ENCODE measurements around the gene HTN1.
"Not testable (repeated sequence)": the region's sequence is repeated elsewhere in the genome, so short reads cannot be mapped to it uniquely, and the experiment has no call there.

Gene HTN1

DNA sequence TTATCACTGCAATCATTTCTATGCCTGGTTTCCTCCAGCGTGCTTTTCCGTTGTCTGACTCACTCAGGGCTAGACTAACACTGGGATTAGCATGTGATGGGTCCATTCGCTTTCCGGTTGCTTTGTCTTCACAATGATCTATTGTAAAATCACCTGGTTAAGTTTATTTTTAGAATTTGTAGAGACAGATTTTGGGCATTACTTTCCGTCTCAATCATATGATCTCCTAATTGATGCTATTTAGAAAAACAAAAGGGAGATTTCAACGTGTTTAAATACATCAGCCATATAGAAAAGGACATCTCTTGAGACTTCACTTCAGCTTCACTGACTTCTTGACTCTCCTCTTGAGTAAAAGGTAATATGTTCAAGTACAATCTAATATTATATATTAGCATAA is at the start of gene HTN1:
TSS of gene HTN1 (plus strand) at position 301 of the 400 bp plus-strand sequence. CDS start 2,639 bp downstream, outside the sequence.
- DNase-seq (ENCODE audit: low read depth in 2 of 2): not testable (repeated sequence)

DNA sequence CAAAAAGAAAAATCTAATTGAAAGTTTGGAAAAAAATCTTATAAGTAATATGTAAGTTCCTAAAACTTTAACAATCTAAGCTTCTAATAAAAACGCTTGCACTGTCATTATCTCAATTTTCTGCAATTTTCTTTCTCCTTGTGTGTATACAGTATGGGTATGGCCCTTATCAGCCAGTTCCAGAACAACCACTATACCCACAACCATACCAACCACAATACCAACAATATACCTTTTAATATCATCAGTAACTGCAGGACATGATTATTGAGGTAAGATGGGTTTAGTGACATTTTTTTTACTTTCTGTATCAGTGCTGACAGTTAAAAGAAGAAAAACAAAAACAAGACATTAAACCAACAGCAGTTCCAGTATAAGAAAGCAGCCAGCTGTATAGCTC is 49.5 kb upstream of the HTN1 start:
- DNase-seq (ENCODE audit: low read depth in 2 of 2): no peak

DNA sequence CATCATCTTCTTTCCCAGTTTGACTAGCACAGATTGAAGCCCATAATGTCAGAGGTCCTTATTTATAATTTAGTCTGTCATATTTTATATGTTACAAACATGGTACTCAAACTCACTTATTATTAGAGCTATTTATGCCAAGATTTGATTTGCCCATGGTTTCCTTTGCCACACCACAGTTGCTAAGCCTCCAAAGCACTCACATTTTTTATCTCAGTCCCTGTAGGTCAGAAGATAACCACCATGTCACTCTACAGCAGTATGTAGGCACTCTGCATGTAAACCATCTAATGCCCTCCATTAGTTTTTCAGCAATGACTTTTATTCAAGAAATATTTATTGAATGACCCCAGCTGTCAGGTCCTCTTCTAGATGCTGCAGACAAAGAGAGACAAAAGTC is 47.7 kb upstream of the HTN1 start:
- no peak for DNase-seq (ENCODE audit: low read depth in 2 of 2)

DNA sequence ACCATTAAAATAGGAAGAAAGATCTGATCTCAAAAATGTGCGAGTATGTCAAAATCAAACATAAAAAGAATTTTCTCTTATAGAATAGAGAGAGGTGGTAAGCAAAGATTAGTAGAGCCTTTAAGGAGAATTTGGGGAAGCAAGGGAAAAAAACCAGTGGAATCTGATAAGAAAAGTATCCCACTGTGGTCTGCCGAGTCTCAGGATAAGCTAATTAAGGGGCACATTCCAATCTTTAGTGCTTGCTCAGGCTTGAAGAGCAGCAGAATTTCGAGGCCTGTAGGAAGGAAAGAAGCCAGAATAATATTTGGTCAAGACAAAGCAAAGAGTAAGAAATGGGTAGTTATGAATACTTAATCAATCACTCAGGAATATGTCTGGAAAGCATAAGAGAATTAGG is 41.5 kb upstream of the HTN1 start:
- DNase-seq (ENCODE audit: low read depth in 2 of 2): no peak

DNA sequence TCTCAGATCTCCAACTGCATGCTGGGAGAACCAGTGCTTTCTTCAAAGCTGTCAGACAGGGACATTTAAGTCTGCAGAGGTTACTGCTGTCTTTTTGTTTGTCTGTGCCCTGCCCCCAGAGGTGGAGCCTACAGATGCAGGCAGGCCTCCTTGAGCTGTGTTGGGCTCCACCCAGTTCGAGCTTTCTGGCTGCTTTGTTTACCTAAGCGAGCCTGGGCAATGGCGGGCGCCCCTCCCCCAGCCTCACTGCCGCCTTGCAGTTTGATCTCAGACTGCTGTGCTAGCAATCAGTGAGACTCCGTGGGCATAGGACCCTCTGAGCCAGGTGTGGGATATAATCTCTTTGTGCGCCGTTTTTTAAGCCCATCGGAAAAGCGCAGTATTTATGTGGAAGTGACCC is 31.2 kb upstream of the HTN1 start:
- DNase-seq (ENCODE audit: low read depth in 2 of 2): not testable (repeated sequence)

DNA sequence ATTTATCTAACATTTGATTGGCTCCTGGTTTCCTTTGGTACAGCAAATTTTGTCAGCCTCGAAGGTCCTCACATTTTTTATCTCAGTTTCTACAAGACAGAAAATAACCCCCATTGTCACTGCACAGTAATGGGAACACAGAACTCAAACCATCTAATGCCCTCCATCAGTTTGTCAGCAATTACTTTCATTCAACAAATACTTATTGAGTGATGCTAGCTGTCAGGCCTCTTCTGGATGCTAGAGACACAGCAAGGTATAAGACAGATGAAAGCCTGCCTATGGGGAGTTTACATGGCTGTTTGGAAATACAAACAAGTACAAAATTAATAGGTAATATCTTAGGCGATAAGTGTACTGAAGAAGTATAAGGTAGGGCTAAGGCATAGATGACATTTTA is 27.0 kb upstream of the HTN1 start:
- no peak for DNase-seq (ENCODE audit: low read depth in 2 of 2)

DNA sequence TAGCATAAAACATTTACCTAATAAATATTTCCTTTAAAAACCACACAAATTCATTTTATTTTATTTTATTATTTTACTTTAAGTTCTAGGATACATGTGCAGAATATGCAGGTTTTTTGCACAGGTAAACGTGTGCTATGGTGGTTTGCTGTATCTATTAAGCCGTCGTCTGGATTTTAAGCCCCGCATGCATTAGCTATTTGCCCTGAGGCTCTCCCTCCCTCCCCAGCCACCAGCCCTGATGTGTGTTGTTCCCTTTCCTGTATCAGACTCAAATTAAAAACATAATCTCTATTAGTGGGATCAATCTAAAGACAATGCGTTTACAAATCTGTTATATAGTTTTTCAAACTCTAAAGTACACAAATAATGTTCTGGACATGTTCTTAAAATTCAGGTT is 23.2 kb upstream of the HTN1 start:
- DNase-seq (ENCODE audit: low read depth in 2 of 2): no peak

DNA sequence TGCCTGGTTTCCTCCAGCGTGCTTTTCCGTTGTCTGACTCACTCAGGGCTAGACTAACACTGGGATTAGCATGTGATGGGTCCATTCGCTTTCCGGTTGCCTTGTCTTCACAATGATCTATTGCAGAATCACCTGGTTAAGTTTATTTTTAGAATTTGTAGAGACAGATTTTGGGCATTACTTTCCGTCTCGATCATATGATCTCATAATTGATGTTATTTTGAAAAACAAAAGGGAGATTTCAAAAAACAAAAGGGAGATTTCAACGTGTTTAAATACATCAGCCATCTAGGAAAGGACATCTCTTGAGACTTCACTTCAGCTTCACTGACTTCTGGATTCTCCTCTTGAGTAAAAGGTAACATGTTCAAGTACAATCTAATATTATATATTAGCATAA is 22.1 kb upstream of the HTN1 start, which contains the start of gene HTN3:
TSS of gene HTN3 (plus strand) at position 301 of the 400 bp plus-strand sequence. CDS start 2,282 bp downstream, outside the sequence.
- not testable (repeated sequence) for DNase-seq (ENCODE audit: low read depth in 2 of 2)

DNA sequence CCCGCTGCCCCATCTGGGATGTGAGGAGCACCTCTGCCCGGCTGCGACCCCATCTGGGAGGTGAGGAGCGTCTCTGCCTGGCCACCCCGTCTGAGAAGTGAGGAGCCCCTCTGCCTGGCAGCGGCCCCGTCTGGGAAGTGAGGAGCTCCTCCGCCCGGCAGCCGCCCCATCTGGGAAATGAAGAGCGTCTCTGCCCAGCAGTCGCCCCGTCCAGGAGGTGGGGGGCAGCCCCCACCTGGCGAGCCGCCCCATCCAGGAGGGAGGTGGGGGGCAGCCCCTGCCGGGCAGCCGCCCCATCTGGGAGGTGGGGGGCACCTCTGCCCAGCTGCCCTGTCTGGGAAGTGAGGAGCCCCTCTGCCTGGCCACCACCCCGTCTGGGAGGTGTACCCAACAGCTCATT is 12.7 kb upstream of the HTN1 start:
- not testable (repeated sequence) for DNase-seq (ENCODE audit: low read depth in 2 of 2)

DNA sequence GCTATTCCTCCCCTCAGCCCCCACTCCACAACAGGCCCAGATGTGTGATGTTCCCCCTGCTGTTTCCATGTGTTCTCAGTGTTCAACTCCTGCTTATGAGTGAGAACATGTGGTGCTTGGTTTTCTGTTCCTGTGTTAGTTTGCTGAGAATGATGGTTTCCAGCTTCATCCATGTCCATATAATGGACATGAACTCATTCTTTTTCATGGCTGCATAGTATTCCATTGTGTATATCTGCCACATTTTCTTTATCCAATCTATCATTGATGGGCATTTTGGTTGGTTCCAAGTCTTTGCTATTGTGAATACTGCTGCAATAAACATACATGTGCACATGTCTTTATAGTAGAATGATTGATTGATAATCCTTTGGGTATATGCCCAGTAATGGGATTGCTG is 10.3 kb upstream of the HTN1 start:
- DNase-seq (ENCODE audit: low read depth in 2 of 2): not testable (repeated sequence)

DNA sequence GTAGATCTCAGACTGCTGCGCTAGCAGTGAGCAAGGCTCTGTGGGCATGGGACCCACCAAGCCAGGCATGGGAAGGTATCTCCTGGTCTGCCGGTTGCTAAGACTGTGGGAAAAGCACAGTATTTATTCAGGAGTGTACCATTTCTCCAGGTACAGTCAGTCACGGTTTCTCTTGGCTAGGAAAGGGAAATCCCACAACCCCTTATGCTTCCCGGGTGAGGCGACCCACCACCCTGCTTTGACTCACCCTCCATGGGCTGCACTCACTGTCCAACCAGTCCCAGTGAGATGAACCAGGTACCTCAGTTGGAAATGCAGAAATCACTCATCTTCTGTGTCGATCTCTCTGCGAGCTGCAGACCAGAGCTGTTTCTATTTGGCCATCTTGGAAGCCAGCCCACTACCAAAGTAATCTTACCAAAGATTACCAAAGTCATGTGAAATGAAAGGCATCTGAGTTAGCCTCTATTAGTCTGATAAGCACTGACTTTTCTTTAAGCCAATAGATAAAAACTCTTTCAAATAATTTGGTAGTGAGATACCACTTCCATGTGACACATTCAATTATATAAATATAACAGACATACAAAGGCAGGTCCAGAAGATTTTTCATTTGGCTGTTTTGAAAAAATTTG is 8.5 kb upstream of the HTN1 start:
- DNase-seq (ENCODE audit: low read depth in 2 of 2): no peak

DNA sequence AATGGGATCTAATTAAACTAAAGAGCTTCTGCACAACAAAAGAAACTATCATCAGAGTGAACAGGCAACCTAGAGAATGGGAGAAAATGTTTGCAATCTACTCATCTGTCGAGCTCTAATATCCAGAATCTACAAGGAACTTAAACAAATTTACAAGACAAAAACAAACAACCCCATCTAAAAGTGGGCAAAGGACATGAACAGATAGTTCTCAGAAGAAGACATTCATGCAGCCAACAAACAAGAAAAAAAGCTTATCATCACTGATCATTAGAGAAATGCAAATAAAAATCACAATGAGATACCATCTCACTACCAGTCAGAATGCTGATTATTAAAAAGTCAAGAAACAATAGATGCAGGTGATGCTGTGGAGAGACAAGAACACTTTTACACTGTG is 6.3 kb downstream of the HTN1 start:
- not testable (repeated sequence) for DNase-seq (ENCODE audit: low read depth in 2 of 2)

DNA sequence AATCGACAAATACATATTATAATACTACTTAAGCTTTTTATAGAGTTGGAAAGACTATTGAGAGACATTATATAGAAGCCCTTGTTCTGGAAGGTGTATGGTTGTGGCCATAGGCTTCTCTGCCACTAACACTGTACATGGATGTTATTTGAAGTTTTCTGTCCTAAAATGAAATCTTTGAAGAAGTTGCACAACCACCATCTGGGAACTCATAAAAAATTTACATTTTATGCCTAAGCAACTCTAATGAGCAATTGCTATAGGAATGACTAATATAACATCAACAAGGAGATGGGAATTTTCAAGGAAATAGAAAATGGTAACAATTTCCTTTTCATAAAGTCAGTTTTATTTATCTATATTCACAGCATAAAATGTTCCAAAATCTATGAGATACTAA is 7.4 kb downstream of the HTN1 start:
- no peak for DNase-seq (ENCODE audit: low read depth in 2 of 2)

DNA sequence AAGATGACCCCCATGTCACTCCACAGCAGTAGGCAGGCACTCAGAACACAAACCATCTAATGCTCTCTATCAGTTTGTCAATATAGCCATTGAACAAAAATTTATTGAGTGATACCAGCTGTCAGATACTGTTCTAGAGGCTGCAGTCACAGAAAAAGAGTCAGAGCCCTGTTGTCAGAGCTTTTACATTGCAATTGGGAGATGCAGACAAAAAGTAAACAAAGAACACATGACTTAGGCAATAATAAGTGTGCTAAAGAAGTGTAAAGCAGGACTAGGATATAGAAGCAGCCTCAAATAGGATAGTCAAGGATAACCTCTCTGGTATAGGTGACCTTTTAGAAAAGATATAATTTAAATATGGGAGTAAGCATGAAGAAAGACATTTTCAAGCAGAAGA is 8.9 kb downstream of the HTN1 start:
- no peak for DNase-seq (ENCODE audit: low read depth in 2 of 2)

DNA sequence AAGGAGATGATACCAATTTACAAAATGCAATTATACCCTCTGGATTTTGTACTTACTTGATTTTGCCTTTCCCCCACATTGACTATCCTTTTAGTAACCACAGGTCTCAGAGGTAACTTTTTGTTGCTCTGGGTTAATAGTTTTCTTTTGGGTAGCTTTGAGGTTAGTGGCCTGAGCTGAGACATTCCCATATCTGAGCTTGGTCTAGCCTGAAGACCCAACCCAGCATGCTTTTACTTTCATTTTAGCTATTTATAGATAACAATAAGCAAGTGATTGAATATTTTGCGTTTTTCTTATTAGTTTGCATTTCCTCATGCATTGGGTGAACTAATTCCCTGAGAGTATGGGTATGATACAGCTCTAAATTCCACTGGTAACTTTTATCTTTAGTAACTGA is 11.8 kb downstream of the HTN1 start:
- no peak for DNase-seq (ENCODE audit: low read depth in 2 of 2)

DNA sequence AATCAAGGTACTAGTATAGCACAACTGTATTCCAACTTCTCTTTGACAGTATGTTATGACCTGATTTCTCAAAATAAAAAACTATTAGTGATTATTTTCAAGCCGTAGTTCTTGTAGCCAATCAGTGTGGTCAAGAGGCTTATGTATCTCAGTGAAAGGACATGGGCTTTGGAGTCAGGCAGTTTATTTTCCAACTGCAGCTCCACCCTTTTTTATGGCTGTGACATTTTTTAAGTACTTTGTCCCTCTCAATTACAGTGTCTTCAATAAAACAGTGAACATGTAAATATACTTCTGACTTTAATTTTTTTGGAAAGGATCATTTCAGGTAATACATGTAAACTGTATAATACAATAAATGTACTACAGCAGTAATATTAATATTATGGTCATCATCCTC is 30.0 kb downstream of the HTN1 start:
- no peak for DNase-seq (ENCODE audit: low read depth in 2 of 2)

DNA sequence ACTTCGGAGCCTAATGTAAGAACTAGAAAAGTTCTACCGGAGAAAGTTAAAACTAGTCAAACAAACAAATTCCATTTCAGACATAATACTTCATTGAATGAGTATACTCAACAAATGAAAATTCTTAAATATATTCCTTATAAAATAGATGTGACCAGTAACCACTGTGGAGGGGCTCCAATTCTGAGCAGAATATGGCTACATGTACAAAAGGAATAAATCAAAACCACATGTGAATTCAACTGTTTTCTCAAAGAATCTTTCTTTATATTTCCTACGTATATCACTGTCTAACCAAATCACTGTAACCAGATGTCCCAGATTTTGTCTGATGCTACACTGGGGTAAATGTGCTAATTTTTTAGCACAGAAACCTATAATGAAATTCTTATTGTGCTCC is 49.0 kb downstream of the HTN1 start:
- no peak for DNase-seq (ENCODE audit: low read depth in 2 of 2)
